Measurements from ENCODE around the gene FXYD2. TPM values are rescaled to one million over a fixed set of nuclear protein-coding genes. Genes with fewer than 3 reads are reported as not detected.
"Not testable (repeated sequence)": the region's sequence is repeated elsewhere in the genome, so short reads cannot be mapped to it uniquely, and the experiment has no call there.

The FXYD2 gene
- total and polyA plus RNA-seq, 2 donors (not counting 3 experiments of a cell fraction or from before 2014, with no cell fraction given), result 0.99 to 1.8 TPM

DNA sequence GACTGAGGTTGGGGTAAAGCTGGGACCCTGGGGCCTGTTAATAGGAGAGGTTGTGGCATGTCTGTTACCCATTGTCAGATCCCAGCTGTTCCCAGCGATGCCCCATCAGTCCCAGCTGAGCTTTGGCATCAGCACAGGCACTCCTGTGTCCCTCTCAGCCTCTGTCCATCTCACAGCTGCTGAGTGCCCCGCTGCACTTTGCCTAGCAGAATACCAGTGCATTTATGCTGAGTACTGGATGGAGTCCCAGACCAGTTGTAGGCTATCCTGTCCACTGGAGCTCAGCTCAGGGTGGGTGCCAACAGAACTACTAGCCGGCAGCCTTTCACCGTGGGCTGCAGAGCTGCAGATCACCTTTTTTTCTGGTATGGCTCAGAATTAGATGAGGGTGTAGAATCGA, 42.0 kb upstream of the FXYD2 start:
- BruUV-seq (replicated peaks), result no TSS peak
- Histone ChIP-seq H3K79me2 (ENCODE audit: control insufficient read depth, insufficient read depth, low read length) (no peaks in the 10 kb centered on the region), H3K4me3 (replicated peaks in 1 of 3; ENCODE audit: insufficient read depth in 1 of 3, low read depth in 1 of 3, low read length in 3 of 3) (no peak overlapping the region), H2AFZ (ENCODE audit: low read depth, low read length) (no peak overlapping the region), H3K27ac (ENCODE audit: insufficient read depth, low read depth, low read length) (no peak overlapping the region), H3K9ac (replicated peaks; ENCODE audit: extremely low read depth, insufficient read depth, low read length) (no peak overlapping the region), H3K9me1 (replicated peaks; ENCODE audit: control insufficient read depth, extremely low read depth, insufficient read depth, low read length) (no peaks in the 10 kb centered on the region), H3K9me3 (replicated peaks; ENCODE audit: control insufficient read depth, insufficient read depth, low read length) (no peaks in the 10 kb centered on the region), H3K27me3 (ENCODE audit: control insufficient read depth in 2 of 2, insufficient read depth in 2 of 2, low read length in 2 of 2) (no peaks in the 10 kb centered on the region), H3K4me1 (ENCODE audit: control insufficient read depth, extremely low read depth, insufficient read depth, low read length) (peaks cover 4% of the 10 kb centered on the region), H3K4me2 (ENCODE audit: insufficient read depth, low read length) (no peak overlapping the region), H4K20me1 (replicated peaks; ENCODE audit: control insufficient read depth, extremely low read depth, insufficient read depth, low read length) (no peaks in the 10 kb centered on the region), H3K36me3 (ENCODE audit: control insufficient read depth in 2 of 2, extremely low read depth in 1 of 2, insufficient read depth in 2 of 2, low read length in 2 of 2) (no peaks in the 10 kb centered on the region)
- ChIA-PET CTCF (interaction anchor here (2.0 kb wide), 1 partner anchor 80 kb away, joined by 7 read pairs; no protein-coding TSS in a partner anchor), POLR2A (no interaction called here)
- no peak for TF ChIP-seq MYC (IDR thresholded peaks at IDR 0.05; ENCODE audit: low read depth, low read length)
- TF ChIP-seq POLR2AphosphoS5 (IDR thresholded peaks at IDR 0.05; ENCODE audit: insufficient read depth, low read depth, low read length), result no peak
- TF ChIP-seq POLR2A (IDR thresholded peaks at IDR 0.05; ENCODE audit: low read depth, low read length), result no peak
- TF ChIP-seq, protein P1, sequence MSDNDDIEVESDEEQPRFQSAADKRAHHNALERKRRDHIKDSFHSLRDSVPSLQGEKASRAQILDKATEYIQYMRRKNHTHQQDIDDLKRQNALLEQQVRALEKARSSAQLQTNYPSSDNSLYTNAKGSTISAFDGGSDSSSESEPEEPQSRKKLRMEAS (IDR thresholded peaks at IDR 0.05; ENCODE audit: insufficient read depth, insufficient read length), result no peak
- no peak for TF ChIP-seq GATA2 (IDR thresholded peaks at IDR 0.05; ENCODE audit: insufficient read depth, insufficient read length, low read depth, low read length)
- no peak for TF ChIP-seq JUN (IDR thresholded peaks at IDR 0.05; ENCODE audit: borderline replicate concordance, insufficient read depth, insufficient read length, low read depth)
- TF ChIP-seq, protein P2, sequence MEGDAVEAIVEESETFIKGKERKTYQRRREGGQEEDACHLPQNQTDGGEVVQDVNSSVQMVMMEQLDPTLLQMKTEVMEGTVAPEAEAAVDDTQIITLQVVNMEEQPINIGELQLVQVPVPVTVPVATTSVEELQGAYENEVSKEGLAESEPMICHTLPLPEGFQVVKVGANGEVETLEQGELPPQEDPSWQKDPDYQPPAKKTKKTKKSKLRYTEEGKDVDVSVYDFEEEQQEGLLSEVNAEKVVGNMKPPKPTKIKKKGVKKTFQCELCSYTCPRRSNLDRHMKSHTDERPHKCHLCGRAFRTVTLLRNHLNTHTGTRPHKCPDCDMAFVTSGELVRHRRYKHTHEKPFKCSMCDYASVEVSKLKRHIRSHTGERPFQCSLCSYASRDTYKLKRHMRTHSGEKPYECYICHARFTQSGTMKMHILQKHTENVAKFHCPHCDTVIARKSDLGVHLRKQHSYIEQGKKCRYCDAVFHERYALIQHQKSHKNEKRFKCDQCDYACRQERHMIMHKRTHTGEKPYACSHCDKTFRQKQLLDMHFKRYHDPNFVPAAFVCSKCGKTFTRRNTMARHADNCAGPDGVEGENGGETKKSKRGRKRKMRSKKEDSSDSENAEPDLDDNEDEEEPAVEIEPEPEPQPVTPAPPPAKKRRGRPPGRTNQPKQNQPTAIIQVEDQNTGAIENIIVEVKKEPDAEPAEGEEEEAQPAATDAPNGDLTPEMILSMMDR (IDR thresholded peaks at IDR 0.05; ENCODE audit: extremely low read depth in 1 of 2, insufficient read depth in 1 of 2, low read depth in 1 of 2, low read length in 2 of 2), result no peak
- no peak for TF ChIP-seq EZH2 (IDR thresholded peaks at IDR 0.05; ENCODE audit: borderline replicate concordance, low read depth, low read length, severe bottlenecking)
- TF ChIP-seq FOS (IDR thresholded peaks at IDR 0.05; ENCODE audit: borderline replicate concordance, insufficient read depth, low read length), result no peak
- intact Hi-C loops (cut with micrococcal nuclease), result no loop called here
- dilution Hi-C loops (cut with MboI; ENCODE audit: extremely low pct_ligation_motif_present, low sequenced_read_pairs), result no loop called here
- FAIRE-seq, result no peak
- DNase-seq (ENCODE audit: low read depth, low spot score), result no peak

DNA sequence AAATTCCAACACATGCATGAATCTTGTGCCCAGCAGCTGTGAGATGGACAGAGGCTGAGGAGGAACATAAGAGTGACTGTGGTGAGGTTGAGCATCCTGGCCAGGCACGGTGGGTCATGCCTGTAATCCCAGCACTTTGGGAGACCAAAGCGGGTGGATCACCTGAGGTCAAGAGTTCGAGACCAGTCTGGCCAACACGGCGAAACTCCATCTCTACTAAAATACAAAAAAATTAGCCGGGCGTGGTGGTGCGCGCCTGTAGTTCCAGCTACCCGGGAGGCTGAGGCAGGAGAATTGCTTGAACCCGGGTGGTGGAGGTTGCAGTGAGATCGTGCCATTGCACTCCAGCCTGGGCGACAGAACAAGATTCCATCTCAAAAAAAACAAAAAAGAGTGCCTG, 41.0 kb upstream of the FXYD2 start:
- H3K27ac ChIP-seq (ENCODE audit: insufficient read depth, low read depth, low read length); H3K9ac ChIP-seq (replicated peaks; ENCODE audit: extremely low read depth, insufficient read depth, low read length); H3K4me2 ChIP-seq (ENCODE audit: insufficient read depth, low read length); BruUV-seq (replicated peaks); POLR2A ChIA-PET; dilution Hi-C loops (cut with MboI; ENCODE audit: extremely low pct_ligation_motif_present, low sequenced_read_pairs); H2AFZ ChIP-seq (ENCODE audit: low read depth, low read length); DNase-seq (ENCODE audit: low read depth, low spot score); H3K27me3 ChIP-seq (ENCODE audit: control insufficient read depth in 2 of 2, insufficient read depth in 2 of 2, low read length in 2 of 2); H3K79me2 ChIP-seq (ENCODE audit: control insufficient read depth, insufficient read depth, low read length); H4K20me1 ChIP-seq (replicated peaks; ENCODE audit: control insufficient read depth, extremely low read depth, insufficient read depth, low read length); H3K9me1 ChIP-seq (replicated peaks; ENCODE audit: control insufficient read depth, extremely low read depth, insufficient read depth, low read length); H3K36me3 ChIP-seq (ENCODE audit: control insufficient read depth in 2 of 2, extremely low read depth in 1 of 2, insufficient read depth in 2 of 2, low read length in 2 of 2); FAIRE-seq; H3K4me1 ChIP-seq (ENCODE audit: control insufficient read depth, extremely low read depth, insufficient read depth, low read length); H3K4me3 ChIP-seq (replicated peaks in 1 of 3; ENCODE audit: insufficient read depth in 1 of 3, low read depth in 1 of 3, low read length in 3 of 3); H3K9me3 ChIP-seq (replicated peaks; ENCODE audit: control insufficient read depth, insufficient read depth, low read length); intact Hi-C loops (cut with micrococcal nuclease): not testable (repeated sequence)
- CTCF ChIA-PET, result interaction anchor here (1.1 to 2.0 kb wide), 2 partner anchors 81 to 253 kb away, joined by 3 to 7 read pairs; no protein-coding TSS in a partner anchor

Measured in endothelial cell of umbilical vein (primary cell).